HK-2 (cell line): ENCODE measurements around the gene RXRG.
"Not testable (repeated sequence)": the region's sequence is repeated elsewhere in the genome, so short reads cannot be mapped to it uniquely, and the experiment has no call there.

Source experiments
- DNase-seq: peaks from one replicate; pipeline ENCODE4 v3.0.0-alpha.2; 2018; ENCODE audit not compliant: unreplicated experiment

The RXRG gene

DNA sequence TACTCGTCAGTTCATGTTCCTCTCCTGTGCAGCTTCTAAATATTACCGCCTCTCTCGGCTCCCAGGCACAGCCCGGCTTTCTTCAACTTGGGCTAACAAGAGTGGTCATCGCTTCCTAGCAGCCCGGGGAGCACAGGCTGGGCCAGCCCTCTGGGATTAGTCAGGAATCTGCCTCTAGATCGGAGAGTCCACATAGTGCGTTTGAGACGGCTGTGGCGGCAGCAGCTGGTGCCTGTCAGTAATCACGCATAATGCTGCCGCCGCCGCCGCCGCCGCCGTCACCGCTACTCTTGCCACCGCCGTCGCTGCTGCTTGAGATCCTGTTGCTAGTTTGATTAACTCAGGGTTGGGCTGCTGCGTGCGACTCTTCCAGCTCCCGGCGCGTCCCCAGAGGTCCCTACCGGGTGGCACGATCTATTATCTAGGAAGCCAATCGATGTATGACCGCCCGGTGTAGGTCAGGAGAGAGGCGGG is at the start of gene RXRG:
Gene RXRG, minus strand, starts transcription at position 230 of the 474 bp plus-strand sequence. CDS start 233 bp downstream, outside the sequence.
- DNase-seq, result no peak

DNA sequence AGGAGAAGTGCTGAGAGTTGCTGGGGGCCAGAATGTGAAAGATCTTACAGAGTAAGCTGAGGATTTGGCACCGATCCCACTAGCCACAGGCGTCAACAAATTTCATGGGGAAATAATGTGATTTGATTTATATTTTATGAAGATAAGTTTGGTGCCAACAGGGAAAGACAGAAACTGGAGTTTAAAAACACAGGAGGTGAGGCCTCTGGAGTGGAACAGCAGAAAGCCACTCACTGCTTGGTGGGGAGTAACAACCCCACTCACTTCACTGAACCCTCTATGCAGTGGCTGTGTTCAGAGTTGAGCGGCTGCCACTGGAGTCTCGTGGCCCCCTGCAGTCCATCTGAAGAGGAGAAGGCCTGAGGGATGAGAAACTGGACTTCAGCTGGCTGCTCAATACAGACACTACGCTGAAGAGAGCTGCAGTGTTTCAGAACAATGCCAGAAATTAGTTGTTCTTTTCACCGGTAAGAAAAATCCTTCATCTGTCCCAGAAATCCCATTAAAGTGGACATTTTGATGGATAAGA is 48.0 kb upstream of the RXRG start:
- DNase-seq, result no peak

DNA sequence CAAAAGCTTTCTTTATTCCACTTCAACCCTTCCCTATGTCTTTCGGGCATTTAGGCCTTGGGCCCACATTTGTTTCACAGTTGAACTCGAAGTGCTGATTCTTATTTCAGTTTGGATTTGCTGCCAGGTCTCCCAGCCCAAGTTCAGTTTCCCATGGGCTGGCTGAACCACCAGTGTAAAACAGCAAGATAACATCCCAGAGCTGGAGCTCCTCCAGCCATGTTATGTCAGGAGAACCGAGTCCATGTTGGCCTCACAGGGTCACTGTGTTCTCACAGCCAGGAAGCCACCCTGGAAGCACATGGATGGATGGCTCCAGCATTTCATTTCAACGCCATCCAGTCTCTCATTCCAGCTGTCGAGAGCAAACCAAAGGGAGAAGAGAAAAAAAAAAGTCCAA is 45.2 kb upstream of the RXRG start:
- no peak for DNase-seq

DNA sequence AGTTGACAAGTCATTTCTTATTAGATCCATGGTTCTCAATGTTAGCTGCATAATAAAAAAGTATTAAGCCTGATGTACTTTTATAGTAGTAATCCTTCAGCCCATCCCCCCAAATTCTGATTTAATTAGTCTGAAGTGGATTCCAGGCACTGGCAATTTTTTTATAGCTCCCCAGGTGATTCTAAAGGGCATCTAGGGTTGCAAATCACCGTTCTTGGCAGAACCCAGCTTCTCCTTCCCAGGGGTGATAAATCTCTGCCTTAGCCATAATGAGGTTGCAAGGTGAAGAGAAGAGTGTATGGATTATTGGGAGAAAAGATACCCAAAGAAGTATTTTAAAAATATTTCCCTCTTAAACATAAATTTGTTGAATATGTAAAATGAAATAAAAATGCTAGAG is 43.0 kb upstream of the RXRG start:
- DNase-seq, result no peak

DNA sequence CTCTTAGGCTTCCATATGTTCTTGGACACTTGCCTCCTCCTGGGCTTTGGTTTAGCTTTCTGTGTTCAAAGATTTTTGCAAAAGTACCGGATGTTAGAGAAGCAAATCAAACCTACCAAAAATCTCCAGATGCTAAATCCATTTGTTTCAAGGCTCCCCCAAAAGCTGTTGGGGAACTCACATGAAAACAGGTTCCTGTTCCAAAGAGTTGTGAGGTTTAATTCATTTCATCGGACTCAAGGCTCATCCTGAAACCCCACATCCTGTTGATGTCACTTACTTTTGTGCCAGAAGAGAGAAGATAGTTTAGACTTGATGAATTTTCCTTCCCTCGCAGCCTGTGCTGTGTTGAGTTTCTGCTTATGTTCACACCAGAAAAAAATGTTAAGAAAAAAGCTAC is 41.7 kb upstream of the RXRG start:
- no peak for DNase-seq

- no peak for DNase-seq
These were observed 40.8 kb upstream of the RXRG start for GRCh38 chr1:165485716-165486115.

DNA sequence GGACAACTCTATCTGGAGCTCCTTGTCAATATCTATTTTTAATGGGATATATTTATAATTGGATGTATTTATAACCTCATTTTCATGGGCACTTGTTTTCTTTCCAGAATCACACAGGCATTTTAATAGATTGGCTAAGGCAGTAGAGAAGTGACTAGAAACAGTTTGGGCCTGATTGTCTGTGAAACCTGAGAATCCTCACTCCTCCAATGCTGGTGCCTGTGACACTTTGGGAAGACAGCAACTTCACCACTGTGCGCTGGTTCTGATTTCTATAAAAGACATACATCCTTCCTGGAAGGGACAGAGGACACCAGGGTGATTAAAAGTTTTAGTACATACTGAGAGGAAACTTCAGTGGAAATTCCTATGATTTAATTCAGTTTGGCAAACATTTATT is 39.6 kb upstream of the RXRG start:
- no peak for DNase-seq

- DNase-seq, result no peak
These were observed 38.5 kb upstream of the RXRG start for GRCh38 chr1:165483412-165483811.

DNA sequence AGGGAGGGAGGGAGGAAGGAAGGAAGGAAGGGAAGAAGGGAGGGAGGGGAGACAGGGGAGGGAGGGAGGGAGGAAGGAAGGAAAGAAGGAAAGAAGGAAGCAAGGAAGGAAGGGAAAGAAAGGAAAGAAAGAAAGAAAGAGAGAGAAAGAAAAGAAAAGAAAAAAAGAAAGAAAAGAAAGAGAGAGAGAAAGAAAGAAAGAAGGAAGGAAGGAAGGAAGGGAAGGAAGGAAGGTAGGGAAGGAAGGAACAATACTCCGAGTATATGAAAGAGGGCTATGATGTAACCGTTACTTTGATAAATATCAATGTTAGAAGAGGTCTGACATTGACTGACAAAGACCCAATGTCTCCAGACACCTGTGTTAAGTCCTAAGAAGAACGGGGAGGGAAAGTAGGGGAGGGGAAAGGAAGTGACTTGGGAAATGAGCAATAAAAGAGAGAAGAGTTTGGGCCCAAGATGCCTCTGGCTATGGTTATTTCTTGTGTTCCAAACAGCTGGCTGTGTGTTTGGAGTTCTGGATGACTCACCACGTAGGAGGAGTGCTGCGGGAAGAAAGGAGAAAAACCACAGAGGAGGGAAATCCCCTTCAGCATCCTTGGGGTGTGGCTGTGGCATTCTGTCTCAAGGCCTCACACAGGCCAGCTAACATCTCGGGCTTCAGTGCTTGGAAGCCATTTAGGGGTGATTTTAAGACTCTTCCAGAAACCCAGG is 37.0 kb upstream of the RXRG start:
- DNase-seq, result peak; percentile 45

DNA sequence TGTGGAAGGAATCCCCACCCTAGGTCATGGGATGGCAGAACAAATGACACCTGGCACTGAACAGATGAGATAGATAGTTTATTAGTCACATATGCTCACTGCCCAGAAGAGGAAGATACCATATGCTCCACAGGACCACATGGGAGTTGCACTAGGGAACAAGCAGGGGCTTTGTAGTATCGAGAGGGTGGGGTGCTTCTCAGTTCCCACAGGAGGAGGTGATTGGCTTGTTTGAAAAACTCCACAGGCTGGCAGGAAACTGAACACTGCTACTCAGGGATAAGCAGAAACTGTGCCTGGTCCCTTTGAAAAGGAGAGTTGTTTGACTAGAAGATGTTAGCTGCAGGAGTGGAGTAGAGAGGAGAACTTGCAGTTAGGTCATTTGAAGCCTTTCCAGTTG is 31.9 kb upstream of the RXRG start:
- DNase-seq, result no peak

- no peak for DNase-seq
These were observed 29.3 kb upstream of the RXRG start for GRCh38 chr1:165474196-165474595.

- no peak for DNase-seq
These were observed 28.2 kb upstream of the RXRG start for GRCh38 chr1:165473081-165473480.

- no peak for DNase-seq
These were observed 23.9 kb upstream of the RXRG start for GRCh38 chr1:165468726-165469249.

- DNase-seq, result no peak
These were observed 23.3 kb upstream of the RXRG start for GRCh38 chr1:165468253-165468652.

DNA sequence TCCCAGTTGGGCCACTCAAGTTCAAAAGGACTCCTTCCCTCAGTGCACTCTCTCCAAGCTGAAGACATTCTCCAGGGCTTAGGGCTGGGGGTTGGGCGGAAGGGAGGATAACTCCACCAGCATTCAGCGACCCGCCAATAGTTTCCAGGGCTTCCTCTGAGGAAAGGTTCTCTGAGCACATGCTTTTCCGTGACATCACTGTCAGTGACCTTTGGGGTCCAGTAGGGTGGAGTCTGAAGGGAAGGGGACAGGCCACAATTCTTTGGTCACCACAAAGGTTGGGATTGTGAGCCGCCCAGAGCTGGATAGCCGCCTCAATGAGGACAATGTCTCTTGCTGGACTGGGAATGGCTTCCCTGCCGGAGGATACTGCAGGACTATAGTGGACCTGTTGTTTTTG is 22.8 kb upstream of the RXRG start:
- no peak for DNase-seq

GRCh38 chr1:165463978-165464377 is 19.1 kb upstream of the RXRG start:
- no peak for DNase-seq

DNA sequence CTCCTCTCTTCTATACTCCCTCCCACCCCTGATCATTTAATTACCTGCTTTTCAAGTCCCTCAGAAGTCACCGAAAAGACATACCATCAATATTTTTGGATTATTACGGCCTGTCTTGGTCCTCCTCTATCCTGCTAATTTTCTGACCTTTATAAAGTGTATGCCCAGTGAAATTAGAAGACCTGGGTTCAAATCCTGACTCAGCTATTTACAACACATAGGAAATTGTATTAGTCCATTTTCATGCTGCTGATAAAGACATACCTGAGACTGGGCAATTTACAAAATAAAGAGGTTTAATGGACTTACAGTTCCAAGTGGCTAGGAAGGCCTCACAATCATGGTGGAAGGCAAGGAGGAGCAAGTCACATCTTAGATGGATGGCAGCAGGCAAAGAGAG is 14.8 kb upstream of the RXRG start:
- not testable (repeated sequence) for DNase-seq

GRCh38 chr1:165456861-165457260 is 11.9 kb upstream of the RXRG start:
- no peak for DNase-seq

DNA sequence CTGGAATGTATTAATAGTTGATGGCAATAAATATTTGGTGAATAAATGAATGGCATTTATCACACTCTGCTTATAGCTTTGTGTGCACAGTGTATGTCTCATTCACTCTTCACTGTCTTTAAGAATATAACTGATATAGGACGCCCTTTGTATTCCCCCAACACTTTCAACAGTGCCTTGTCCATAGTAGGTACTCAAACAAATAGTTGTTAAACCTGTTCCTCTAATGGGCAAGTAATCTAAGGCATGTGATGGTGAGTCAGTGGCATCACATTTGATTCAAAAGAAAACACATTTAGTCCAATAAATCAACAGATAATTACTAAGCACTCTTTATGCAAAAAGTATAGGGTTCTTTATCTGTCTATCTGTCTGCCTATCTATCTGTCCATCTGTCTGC is 11.2 kb upstream of the RXRG start:
- no peak for DNase-seq

- no peak for DNase-seq
These were observed 10.2 kb upstream of the RXRG start for GRCh38 chr1:165455111-165455510.

DNA sequence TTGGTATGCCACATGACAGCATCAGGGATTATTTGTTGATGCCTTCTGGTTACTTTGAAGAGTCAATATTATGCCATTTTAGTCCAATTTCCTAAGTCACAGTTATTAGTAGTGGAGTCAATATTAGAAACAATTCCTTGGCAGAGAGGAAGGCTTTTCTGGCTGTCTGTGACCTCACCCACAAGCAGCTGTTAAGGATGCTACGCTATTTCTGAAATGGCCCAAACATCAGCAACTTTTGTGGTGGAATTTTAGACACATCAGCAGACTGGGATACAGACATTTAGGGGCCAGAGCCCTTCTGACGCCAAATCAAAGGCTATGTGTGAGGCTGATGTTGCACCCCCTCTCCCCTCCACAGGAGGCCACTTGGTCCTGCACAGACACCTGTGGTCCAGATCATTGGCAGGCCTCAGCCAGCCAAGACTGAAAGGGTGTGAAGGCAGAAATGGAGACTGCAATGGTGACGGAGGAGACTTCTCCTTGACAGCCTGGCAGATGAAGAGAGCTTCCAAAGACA is 9.2 kb upstream of the RXRG start:
- DNase-seq, result no peak

DNA sequence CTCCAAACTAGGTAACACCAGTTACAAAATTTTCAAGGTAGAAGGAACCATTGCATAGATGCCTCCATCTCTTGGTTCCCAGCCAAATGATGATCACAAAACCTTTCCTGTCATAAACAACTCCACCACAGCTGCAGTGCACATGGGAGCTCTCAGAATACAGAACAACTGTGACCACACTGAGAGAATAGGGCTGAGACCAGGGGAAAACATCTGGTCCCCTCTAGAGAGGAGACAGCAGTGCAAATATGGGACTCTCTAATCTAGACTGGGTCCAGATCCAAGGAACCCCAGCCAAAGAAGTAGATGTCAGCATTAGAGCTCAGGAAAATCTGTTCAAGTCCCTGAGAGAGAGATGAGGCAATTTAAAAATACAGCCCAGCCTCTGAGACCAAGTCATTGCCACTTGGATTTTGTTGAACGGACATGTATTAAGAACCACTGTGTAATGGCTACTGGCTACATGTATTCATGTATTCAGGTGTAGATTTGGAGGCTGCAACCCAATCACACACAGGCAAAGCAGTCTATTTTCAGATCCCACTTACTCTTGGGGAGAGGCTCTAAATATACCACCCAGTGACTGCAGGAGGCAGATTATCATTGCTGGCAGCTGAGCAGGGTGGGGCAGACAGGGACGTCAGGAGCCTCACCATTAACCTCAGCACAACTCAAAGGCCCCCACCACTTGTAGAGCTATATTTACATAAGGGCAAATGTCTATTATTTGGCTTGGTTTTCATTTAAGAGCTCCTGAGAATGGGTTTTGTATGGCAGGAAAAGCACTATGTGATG is 7.6 kb upstream of the RXRG start:
- DNase-seq, result no peak

- no peak for DNase-seq
These were observed 6.8 kb upstream of the RXRG start for GRCh38 chr1:165451691-165452090.
